ENCODE results near the gene PRKN.

Gene PRKN

GRCh38 chr6:161817881-161818280 lies 909.7 kb downstream of the PRKN start:
- Mint-ChIP-seq H3K4me3 (no peak overlapping the region), H3K36me3 (ENCODE audit: low read depth) (no peaks in the 10 kb centered on the region), H3K4me1 (peaks cover 16% of the 10 kb centered on the region), H3K9me3 (peaks cover 4% of the 10 kb centered on the region), H3K27ac (no peak overlapping the region), H3K27me3 (ENCODE audit: low read depth, poor library complexity) (peaks cover 4% of the 10 kb centered on the region)
- TF ChIP-seq CTCF (IDR thresholded peaks at IDR 0.05): no peak
- no peak for DNase-seq

- no peak overlapping the region for H3K4me3 Mint-ChIP-seq
- H3K27me3 Mint-ChIP-seq (ENCODE audit: low read depth, poor library complexity): peaks cover 4% of the 10 kb centered on the region
- peaks cover 16% of the 10 kb centered on the region for H3K4me1 Mint-ChIP-seq
- DNase-seq: no peak
- H3K9me3 Mint-ChIP-seq: peaks cover 15% of the 10 kb centered on the region
- no peak for TF ChIP-seq CTCF (IDR thresholded peaks at IDR 0.05)
- no peak overlapping the region for H3K27ac Mint-ChIP-seq
- no peaks in the 10 kb centered on the region for H3K36me3 Mint-ChIP-seq (ENCODE audit: low read depth)
These were observed 911.6 kb downstream of the PRKN start for GRCh38 chr6:161815965-161816364.

- Mint-ChIP-seq H3K4me1 (peaks cover 16% of the 10 kb centered on the region), H3K27ac (no peak overlapping the region), H3K36me3 (ENCODE audit: low read depth) (no peaks in the 10 kb centered on the region), H3K9me3 (peaks cover 15% of the 10 kb centered on the region), H3K4me3 (no peak overlapping the region), H3K27me3 (ENCODE audit: low read depth, poor library complexity) (peaks cover 4% of the 10 kb centered on the region)
- no peak for TF ChIP-seq CTCF (IDR thresholded peaks at IDR 0.05)
- DNase-seq: no peak
These were observed 914.4 kb downstream of the PRKN start for GRCh38 chr6:161813156-161813555.

- TF ChIP-seq CTCF (IDR thresholded peaks at IDR 0.05): no peak
- Mint-ChIP-seq H3K4me1 (peaks cover 5% of the 10 kb centered on the region), H3K27me3 (ENCODE audit: low read depth, poor library complexity) (peaks cover 6% of the 10 kb centered on the region), H3K36me3 (ENCODE audit: low read depth) (no peaks in the 10 kb centered on the region), H3K4me3 (no peak overlapping the region), H3K27ac (no peak overlapping the region), H3K9me3 (peaks cover 15% of the 10 kb centered on the region)
- DNase-seq: no peak
These were observed 917.6 kb downstream of the PRKN start for GRCh38 chr6:161809971-161810370.

- no peak for TF ChIP-seq CTCF (IDR thresholded peaks at IDR 0.05)
- Mint-ChIP-seq H3K4me1 (peaks cover 5% of the 10 kb centered on the region), H3K9me3 (no peaks in the 10 kb centered on the region), H3K36me3 (ENCODE audit: low read depth) (no peaks in the 10 kb centered on the region), H3K27ac (no peak overlapping the region), H3K27me3 (ENCODE audit: low read depth, poor library complexity) (peaks cover 10% of the 10 kb centered on the region), H3K4me3 (no peak overlapping the region)
- DNase-seq: no peak
These were observed 922.7 kb downstream of the PRKN start for GRCh38 chr6:161804838-161805237.

- TF ChIP-seq CTCF (IDR thresholded peaks at IDR 0.05): no peak
- no peak overlapping the region for H3K4me3 Mint-ChIP-seq
- H3K27ac Mint-ChIP-seq: no peak overlapping the region
- H3K4me1 Mint-ChIP-seq: peaks cover 5% of the 10 kb centered on the region
- peaks cover 12% of the 10 kb centered on the region for H3K27me3 Mint-ChIP-seq (ENCODE audit: low read depth, poor library complexity)
- no peaks in the 10 kb centered on the region for H3K36me3 Mint-ChIP-seq (ENCODE audit: low read depth)
- H3K9me3 Mint-ChIP-seq: no peaks in the 10 kb centered on the region
- DNase-seq: no peak
These were observed 924.4 kb downstream of the PRKN start for GRCh38 chr6:161803131-161803530.

Measured in nephron progenitor cell (in vitro differentiated cells).